IPS-18c (cell line): Measurements from ENCODE around the gene DDX42.

Experiments
- H3K4me3 ChIP-seq: 2 replicates; pipeline ENCODE4 v1.7.0; 2013; ENCODE audit warnings: low read depth, mild to moderate bottlenecking, low read length, moderate library complexity; ENCODE audit not compliant: insufficient read depth
- H3K9me3 ChIP-seq: one replicate; pipeline ENCODE4 v1.6.1; 2013; ENCODE audit warnings: mild to moderate bottlenecking, low read length, moderate library complexity; ENCODE audit not compliant: control insufficient read depth, insufficient read depth

Gene DDX42

GRCh38 chr17:63816123-63816522 is 42.2 kb downstream of the DDX42 start:
- no peaks in the 10 kb centered on the region for H3K9me3 ChIP-seq
- H3K4me3 ChIP-seq, result no peak overlapping the region

GRCh38 chr17:63816669-63817068 is 42.7 kb downstream of the DDX42 start:
- no peaks in the 10 kb centered on the region for H3K9me3 ChIP-seq
- no peak overlapping the region for H3K4me3 ChIP-seq

- H3K9me3 ChIP-seq, result no peaks in the 10 kb centered on the region
- H3K4me3 ChIP-seq, result no peak overlapping the region
Observed at GRCh38 chr17:63817736-63818385, 43.9 kb downstream of the DDX42 start.

- Histone ChIP-seq H3K9me3 (no peaks in the 10 kb centered on the region), H3K4me3 (no peak overlapping the region)
Observed at GRCh38 chr17:63819131-63819530, 45.2 kb downstream of the DDX42 start.

- no peaks in the 10 kb centered on the region for H3K9me3 ChIP-seq
- H3K4me3 ChIP-seq, result no peak overlapping the region
Observed at GRCh38 chr17:63819585-63820537, 45.9 kb downstream of the DDX42 start.

- no peaks in the 10 kb centered on the region for H3K9me3 ChIP-seq
- no peak overlapping the region for H3K4me3 ChIP-seq
Observed at GRCh38 chr17:63820963-63821561, 47.1 kb downstream of the DDX42 start.

- H3K9me3 ChIP-seq, result no peaks in the 10 kb centered on the region
- no peak overlapping the region for H3K4me3 ChIP-seq
Observed at GRCh38 chr17:63821804-63822203, 47.8 kb downstream of the DDX42 start.

- no peak overlapping the region for H3K4me3 ChIP-seq
- H3K9me3 ChIP-seq, result no peaks in the 10 kb centered on the region
Observed at GRCh38 chr17:63822537-63822936, 48.6 kb downstream of the DDX42 start.

- H3K9me3 ChIP-seq, result no peaks in the 10 kb centered on the region
- no peak overlapping the region for H3K4me3 ChIP-seq
Observed at GRCh38 chr17:63823659-63824331, 49.8 kb downstream of the DDX42 start.

GRCh38 chr17:63824362-63824761 is 50.4 kb downstream of the DDX42 start:
- H3K9me3 ChIP-seq, result no peaks in the 10 kb centered on the region
- H3K4me3 ChIP-seq, result no peak overlapping the region

GRCh38 chr17:63826468-63827001 is 52.6 kb downstream of the DDX42 start:
- no peaks in the 10 kb centered on the region for H3K9me3 ChIP-seq
- peak overlapping the region; percentile 96 for H3K4me3 ChIP-seq

GRCh38 chr17:63827002-63827800 is 53.2 kb downstream of the DDX42 start, which contains the start of the genes FTSJ3 and PSMC5:
FTSJ3 (minus strand) TSS chr17:63827663; CDS start chr17:63826902, 761 bp downstream.
PSMC5 (plus strand) TSS chr17:63827431; CDS start chr17:63827491, 60 bp downstream.
- H3K4me3 ChIP-seq, result peak within 1 kb of the TSS; percentile 96
- no peaks in the 10 kb centered on the region for H3K9me3 ChIP-seq

GRCh38 chr17:63827801-63828221 is 53.8 kb downstream of the DDX42 start:
- H3K4me3 ChIP-seq, result peak overlapping the region; percentile 96
- H3K9me3 ChIP-seq, result no peaks in the 10 kb centered on the region

- no peak overlapping the region; the same call in 1 of the 2 replicates for H3K4me3 ChIP-seq
Observed at GRCh38 chr17:63828936-63829335, 55.0 kb downstream of the DDX42 start.

GRCh38 chr17:63830278-63830677 is 56.3 kb downstream of the DDX42 start:
- H3K9me3 ChIP-seq, result no peaks in the 10 kb centered on the region
- H3K4me3 ChIP-seq, result no peak overlapping the region

More at GRCh38 chr17:63828936-63829335, 55.0 kb downstream of the DDX42 start:
- no peaks in the 10 kb centered on the region for H3K9me3 ChIP-seq

GRCh38 chr17:63830904-63831491 is 57.0 kb downstream of the DDX42 start:
- no peaks in the 10 kb centered on the region for H3K9me3 ChIP-seq
- no peak overlapping the region for H3K4me3 ChIP-seq
